Activated T-helper 1 cell treated with Interleukin-2 at 50 U/mL for 16 hours (primary cell): ENCODE results near the gene SPDEF.

Experiments
- DNase-seq: peaks from one replicate; pipeline ENCODE4 v3.0.0-alpha.2; 2020; ENCODE audit warnings: low read depth

Gene SPDEF

GRCh38 chr6:34527751-34528670 is 28.1 kb downstream of the SPDEF start:
- no peak for DNase-seq

- DNase-seq = peak; percentile 94
These were observed 29.0 kb downstream of the SPDEF start for GRCh38 chr6:34526992-34527728.

- no peak for DNase-seq
These were observed 29.7 kb downstream of the SPDEF start for GRCh38 chr6:34526241-34526972.

GRCh38 chr6:34525431-34526175 is 30.5 kb downstream of the SPDEF start:
- no peak for DNase-seq

- no peak for DNase-seq
These were observed 31.2 kb downstream of the SPDEF start for GRCh38 chr6:34524971-34525370.

GRCh38 chr6:34524499-34524898 is 31.6 kb downstream of the SPDEF start:
- no peak for DNase-seq

- no peak for DNase-seq
These were observed 32.5 kb downstream of the SPDEF start for GRCh38 chr6:34523441-34524206.

GRCh38 chr6:34522761-34523160 is 33.4 kb downstream of the SPDEF start:
- DNase-seq = no peak

- no peak for DNase-seq
These were observed 34.5 kb downstream of the SPDEF start for GRCh38 chr6:34521463-34522285.

GRCh38 chr6:34520645-34521462 is 35.3 kb downstream of the SPDEF start:
- DNase-seq = no peak

GRCh38 chr6:34519971-34520644 is 36.0 kb downstream of the SPDEF start:
- no peak for DNase-seq

- no peak for DNase-seq
These were observed 37.3 kb downstream of the SPDEF start for GRCh38 chr6:34518669-34519365.

GRCh38 chr6:34517966-34518365 is 38.2 kb downstream of the SPDEF start:
- no peak for DNase-seq

GRCh38 chr6:34517461-34517881 is 38.7 kb downstream of the SPDEF start:
- no peak for DNase-seq

GRCh38 chr6:34516391-34517324 is 39.5 kb downstream of the SPDEF start:
- no peak for DNase-seq

GRCh38 chr6:34515473-34516387 is 40.4 kb downstream of the SPDEF start:
- no peak for DNase-seq
